Uterus (tissue), 4 donors: ENCODE data around the gene PLCG2. TPM values are rescaled to one million over a fixed set of nuclear protein-coding genes. Genes with fewer than 3 reads are reported as not detected.

Source experiments
- DNase-seq, 2 donors: peaks; one replicate each; pipeline ENCODE4 v3.0.0-alpha.2; 2019 to 2020
- H3K27ac ChIP-seq, 2 donors: fragments of 200-600 bp; sonication (generic); 1 replicate in 1 of 2; 2 replicates in 1 of 2; pipeline ENCODE4 v1.5.1; 2016 to 2018
- H3K27me3 ChIP-seq, 2 donors: fragments of 200-600 bp; sonication (generic); one replicate each; pipeline ENCODE4 v1.5.1; 2018 to 2019; ENCODE audit warnings: control low read depth in 1 of 2
- H3K36me3 ChIP-seq, 2 donors: fragments of 200-600 bp; sonication (generic); one replicate each; pipeline ENCODE4 v1.5.1; 2019; ENCODE audit warnings: control low read depth in 1 of 2
- H3K4me1 ChIP-seq, 2 donors: fragments of 200-600 bp; sonication (generic); one replicate each; pipeline ENCODE4 v1.5.1; 2018 to 2019; ENCODE audit warnings: control low read depth in 1 of 2
- H3K4me3 ChIP-seq, 2 donors: fragments of 200-600 bp; sonication (generic); 1 replicate in 1 of 2; 2 replicates in 1 of 2; pipeline ENCODE4 v1.5.1; 2018 to 2019; ENCODE audit warnings: mild to moderate bottlenecking in 1 of 2
- H3K9me3 ChIP-seq, 2 donors: fragments of 200-600 bp; sonication (generic); one replicate each; pipeline ENCODE4 v1.5.1; 2019; ENCODE audit warnings: control low read depth in 1 of 2
- POLR2A ChIP-seq, 2 donors: fragments of 450-650 bp; IDR thresholded peaks; one replicate each; pipeline ENCODE4 v1.6.1; 2016; ENCODE audit warnings: antibody characterized with exemption in 2 of 2, mild to moderate bottlenecking in 1 of 2, moderate library complexity in 1 of 2
- intact Hi-C: fragments of 100-400 bp; cut with DNase I; formaldehyde crosslinking; loops from one replicate; pipeline ENCODE4 v1.15.1; 2023; ENCODE audit warnings: low total_unique reads
- total RNA-seq, 4 donors: library from RNA; depleted of rRNA in 3 of 4; stranded (reverse); fragments of >200 nt in 3 of 4; gene quantifications; one replicate each; pipeline versions ENCODE4 v1.1.0 to v1.2.4, GENCODE V29; 2014 to 2023
- TF ChIP-seq, protein P1 (sequence below), 4 experiments: fragments of 200-600 bp in 2 of 4; fragments of 450-650 bp in 2 of 4; sonication (generic) in 2 of 4; IDR thresholded peaks; one replicate each; pipeline ENCODE4 v1.5.1; 2016 to 2019; ENCODE audit warnings: antibody characterized with exemption in 4 of 4, mild to moderate bottlenecking in 2 of 4, moderate library complexity in 1 of 4
- donor health status: DM: yes; HTN: yes; CAD: no.

PLCG2 gene
- total RNA-seq, 4 donors from 2014 or later = 11.2 to 39.4 (median 18.8) TPM

DNA sequence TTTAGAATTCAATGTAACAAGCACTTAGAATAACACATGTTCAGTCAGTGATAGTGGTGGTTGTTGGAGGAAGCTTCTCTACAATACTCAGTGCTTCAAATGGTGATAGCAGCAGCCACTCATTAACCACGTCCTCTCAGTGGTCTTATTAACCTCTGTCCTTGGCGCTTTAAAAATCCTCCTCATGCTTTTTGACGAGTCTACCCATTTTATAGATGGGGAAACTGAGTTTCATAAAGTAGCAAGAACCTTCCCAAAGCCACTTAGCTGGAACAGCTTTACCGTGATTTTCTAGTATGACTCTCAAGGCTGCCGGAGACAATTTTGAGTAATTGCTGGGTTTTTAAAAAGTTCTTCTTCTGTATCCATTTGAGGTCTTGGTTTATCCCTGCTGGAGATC lies 47.4 kb downstream of the PLCG2 start:
- H3K4me1 ChIP-seq = no peaks in the 10 kb centered on the region
- no peak overlapping the region for H3K27ac ChIP-seq
- no peaks in the 10 kb centered on the region for H3K36me3 ChIP-seq
- TF ChIP-seq POLR2A (IDR thresholded peaks at IDR 0.05) = no peak
- H3K4me3 ChIP-seq = no peak overlapping the region
- H3K27me3 ChIP-seq = no peaks in the 10 kb centered on the region
- no peak for DNase-seq
- H3K9me3 ChIP-seq = no peaks in the 10 kb centered on the region
- intact Hi-C loops = no loop called here

DNA sequence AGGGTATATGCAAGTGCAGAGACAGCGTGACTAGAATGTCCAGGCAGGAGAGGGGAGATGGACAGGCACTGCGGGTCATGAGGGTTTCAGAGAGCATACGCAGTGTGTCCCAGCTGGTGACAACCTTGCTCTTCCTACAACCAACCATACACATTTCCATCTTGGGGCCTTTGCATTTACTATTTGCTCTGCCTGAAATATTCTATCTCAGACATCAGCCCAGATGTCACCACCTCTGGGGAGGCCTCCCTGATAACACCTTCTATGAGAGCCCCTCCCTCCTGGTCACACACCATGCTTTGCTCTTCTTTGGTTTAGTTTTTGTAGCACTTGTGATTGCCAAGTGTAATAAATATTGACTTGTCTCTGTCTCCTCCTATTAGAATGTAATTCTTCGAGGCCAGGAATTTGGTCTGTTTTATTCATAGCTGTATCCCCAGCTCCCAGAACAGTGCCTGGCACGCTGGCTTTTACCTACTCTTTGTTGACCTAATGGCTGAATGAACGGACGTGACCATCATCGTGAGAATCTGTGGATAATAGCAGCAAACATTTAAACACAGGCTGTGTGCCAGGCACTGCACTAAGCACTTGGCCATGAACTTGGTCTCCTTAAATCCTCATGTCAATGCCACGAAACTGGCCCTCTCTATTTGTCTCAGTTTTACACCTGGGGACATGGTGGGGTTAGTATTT lies 51.9 kb downstream of the PLCG2 start:
- no peak for DNase-seq
- intact Hi-C loops = no loop called here
- H3K36me3 ChIP-seq = no peaks in the 10 kb centered on the region
- no peak overlapping the region for H3K27ac ChIP-seq
- no peaks in the 10 kb centered on the region for H3K9me3 ChIP-seq
- TF ChIP-seq, protein P1, sequence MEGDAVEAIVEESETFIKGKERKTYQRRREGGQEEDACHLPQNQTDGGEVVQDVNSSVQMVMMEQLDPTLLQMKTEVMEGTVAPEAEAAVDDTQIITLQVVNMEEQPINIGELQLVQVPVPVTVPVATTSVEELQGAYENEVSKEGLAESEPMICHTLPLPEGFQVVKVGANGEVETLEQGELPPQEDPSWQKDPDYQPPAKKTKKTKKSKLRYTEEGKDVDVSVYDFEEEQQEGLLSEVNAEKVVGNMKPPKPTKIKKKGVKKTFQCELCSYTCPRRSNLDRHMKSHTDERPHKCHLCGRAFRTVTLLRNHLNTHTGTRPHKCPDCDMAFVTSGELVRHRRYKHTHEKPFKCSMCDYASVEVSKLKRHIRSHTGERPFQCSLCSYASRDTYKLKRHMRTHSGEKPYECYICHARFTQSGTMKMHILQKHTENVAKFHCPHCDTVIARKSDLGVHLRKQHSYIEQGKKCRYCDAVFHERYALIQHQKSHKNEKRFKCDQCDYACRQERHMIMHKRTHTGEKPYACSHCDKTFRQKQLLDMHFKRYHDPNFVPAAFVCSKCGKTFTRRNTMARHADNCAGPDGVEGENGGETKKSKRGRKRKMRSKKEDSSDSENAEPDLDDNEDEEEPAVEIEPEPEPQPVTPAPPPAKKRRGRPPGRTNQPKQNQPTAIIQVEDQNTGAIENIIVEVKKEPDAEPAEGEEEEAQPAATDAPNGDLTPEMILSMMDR (IDR thresholded peaks at IDR 0.05) = no peak
- H3K27me3 ChIP-seq = no peaks in the 10 kb centered on the region
- H3K4me1 ChIP-seq = no peaks in the 10 kb centered on the region
- no peak overlapping the region for H3K4me3 ChIP-seq

DNA sequence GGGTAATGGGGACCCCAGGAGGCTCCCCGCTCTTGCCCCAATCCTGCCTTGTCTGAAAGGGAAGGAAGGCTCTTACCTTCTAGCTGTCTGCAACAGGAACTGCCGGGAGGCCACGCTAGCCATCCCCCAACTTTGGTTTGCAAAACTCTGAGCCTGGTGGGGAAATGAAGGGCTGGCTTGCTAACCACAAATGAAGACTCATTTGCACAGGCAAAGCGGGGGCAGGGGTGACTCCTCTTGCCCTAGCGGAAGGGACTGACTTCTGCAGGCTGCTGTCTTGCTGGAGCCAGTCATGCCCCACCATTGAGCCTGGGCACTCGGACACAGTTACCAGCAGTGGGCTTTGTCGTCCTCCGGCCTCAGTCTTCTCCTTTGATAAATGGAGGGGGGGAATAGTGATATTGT lies 52.6 kb downstream of the PLCG2 start:
- H3K27me3 ChIP-seq = no peaks in the 10 kb centered on the region
- intact Hi-C loops = no loop called here
- no peaks in the 10 kb centered on the region for H3K36me3 ChIP-seq
- no peak overlapping the region for H3K4me3 ChIP-seq
- TF ChIP-seq, protein P1 (IDR thresholded peaks at IDR 0.05) = no peak
- no peak for TF ChIP-seq POLR2A (IDR thresholded peaks at IDR 0.05)
- H3K9me3 ChIP-seq = no peaks in the 10 kb centered on the region
- peak in 1 of 2 donors; percentile 20 for DNase-seq
- no peaks in the 10 kb centered on the region for H3K4me1 ChIP-seq
- no peak overlapping the region for H3K27ac ChIP-seq

DNA sequence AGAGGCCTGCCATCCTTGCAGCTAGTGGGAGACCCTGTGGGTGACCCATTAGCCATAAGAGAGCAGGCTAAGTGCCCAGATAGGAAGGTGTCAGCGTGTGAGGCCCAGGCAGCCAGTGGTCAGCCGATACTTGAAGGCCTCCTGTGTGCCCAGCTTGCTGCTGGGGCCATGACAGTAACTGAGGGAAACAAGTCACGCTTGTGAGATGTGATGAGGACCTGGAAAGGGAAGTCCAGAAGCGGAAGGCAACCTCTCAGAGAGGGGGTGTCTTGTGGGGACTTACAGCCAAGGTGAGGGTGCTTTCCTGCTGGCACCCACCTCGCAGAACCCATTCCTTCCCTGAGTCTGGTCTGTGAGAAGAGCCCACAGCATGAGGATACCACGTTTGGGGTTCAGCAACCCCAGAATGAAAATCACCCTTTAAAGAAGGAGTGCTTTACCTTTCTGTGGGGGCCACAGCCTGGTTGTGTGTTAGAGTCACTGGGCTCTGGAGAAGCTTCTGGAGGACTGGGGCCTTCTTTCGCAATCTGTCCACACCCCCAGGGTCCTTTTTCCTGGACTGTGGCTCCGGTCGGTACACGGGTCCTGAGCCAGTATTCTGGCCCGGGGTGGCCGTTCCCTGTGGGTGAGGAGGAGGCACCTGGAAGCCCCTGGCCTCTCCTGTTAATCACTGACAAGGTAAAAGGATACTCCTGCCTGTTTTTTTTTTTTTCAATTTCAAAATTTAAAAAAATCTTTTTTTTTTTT lies 53.9 kb downstream of the PLCG2 start:
- Histone ChIP-seq H3K36me3 (no peaks in the 10 kb centered on the region), H3K4me1 (no peaks in the 10 kb centered on the region), H3K4me3 (no peak overlapping the region), H3K27ac (no peak overlapping the region), H3K27me3 (no peaks in the 10 kb centered on the region), H3K9me3 (no peaks in the 10 kb centered on the region)
- intact Hi-C loops = no loop called here
- TF ChIP-seq, protein P1 (IDR thresholded peaks at IDR 0.05) = no peak
- no peak for TF ChIP-seq POLR2A (IDR thresholded peaks at IDR 0.05)
- no peak for DNase-seq

DNA sequence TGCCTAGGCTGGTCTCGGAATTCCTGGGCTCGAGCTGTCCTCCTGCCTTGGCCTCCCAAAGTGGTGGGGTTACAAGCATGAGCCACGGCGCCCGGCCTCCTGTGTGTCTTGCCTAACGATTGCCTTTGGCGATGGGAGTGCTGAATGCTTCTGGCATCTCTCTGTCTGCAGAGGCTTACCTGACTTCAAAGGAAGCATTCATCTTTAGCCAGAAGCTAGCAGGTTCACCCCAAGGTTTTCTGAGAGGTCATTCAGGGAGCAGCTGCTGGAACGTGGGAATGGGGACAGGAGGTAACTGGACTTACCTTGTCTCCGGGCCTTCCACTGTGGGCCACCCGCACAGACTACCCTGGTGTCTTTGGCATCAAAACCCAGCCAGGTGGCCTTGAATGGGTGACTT lies 54.7 kb downstream of the PLCG2 start:
- TF ChIP-seq, protein P1 (IDR thresholded peaks at IDR 0.05) = no peak
- TF ChIP-seq POLR2A (IDR thresholded peaks at IDR 0.05) = no peak
- Histone ChIP-seq H3K4me3 (no peak overlapping the region), H3K27me3 (no peaks in the 10 kb centered on the region), H3K9me3 (no peaks in the 10 kb centered on the region), H3K36me3 (no peaks in the 10 kb centered on the region), H3K4me1 (no peaks in the 10 kb centered on the region), H3K27ac (no peak overlapping the region)
- intact Hi-C loops = no loop called here
- DNase-seq = no peak
